ENCODE data around the gene LILRB2. TPM values are rescaled to one million over a fixed set of nuclear protein-coding genes. Genes with fewer than 3 reads are reported as not detected.
A peak's percentile ranks its signal among the peaks of the same experiment; 100 is the strongest.
"Not testable (repeated sequence)": the region's sequence is repeated elsewhere in the genome, so short reads cannot be mapped to it uniquely, and the experiment has no call there.

The LILRB2 gene
- total RNA-seq (2014; rRNA removed; shearing (Covaris generic); ENCODE audit: low replicate concordance): 0.22 and 0.61 TPM in 2 replicates

DNA sequence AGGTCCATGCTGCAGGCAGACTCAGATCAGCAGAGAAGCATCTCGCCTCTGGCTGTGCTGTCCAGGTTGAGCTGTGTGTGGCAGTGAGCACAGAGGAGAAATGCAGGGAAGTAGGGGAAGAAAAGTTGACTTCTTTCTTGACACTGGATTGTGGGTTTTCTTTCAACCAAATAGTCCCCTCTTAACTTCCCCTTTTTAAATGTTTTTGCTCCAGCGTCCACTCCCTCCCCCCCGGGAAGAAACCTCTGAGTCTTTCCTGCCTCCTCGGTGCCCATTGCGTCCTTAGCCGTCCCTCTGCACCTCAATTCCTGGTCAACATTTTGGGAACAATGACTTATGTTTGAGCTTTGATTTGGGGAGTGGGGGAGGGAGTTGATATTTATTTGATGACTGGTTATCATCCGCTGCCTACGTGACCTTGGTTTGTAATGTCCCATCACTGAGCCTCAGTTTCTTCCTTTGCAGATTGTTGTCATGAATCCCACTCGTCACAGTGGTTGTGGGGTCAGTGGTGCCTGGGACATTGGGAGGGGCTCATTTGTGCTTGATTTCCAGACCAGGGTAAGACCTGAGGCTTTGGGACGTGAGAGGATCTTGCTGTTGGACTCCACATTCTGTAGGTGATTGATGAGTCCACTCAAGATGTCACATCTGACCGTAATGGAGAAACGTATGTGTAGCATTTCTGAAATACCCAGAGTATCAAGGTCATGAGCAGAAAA is at the start of gene LILRB2:
LILRB2 (minus strand) TSS at position 104 of the 722 bp plus-strand sequence. CDS start 614 bp downstream, outside the sequence.
- no peak within 1 kb of the TSS for H3K4me3 ChIP-seq (ENCODE audit: low read length)

DNA sequence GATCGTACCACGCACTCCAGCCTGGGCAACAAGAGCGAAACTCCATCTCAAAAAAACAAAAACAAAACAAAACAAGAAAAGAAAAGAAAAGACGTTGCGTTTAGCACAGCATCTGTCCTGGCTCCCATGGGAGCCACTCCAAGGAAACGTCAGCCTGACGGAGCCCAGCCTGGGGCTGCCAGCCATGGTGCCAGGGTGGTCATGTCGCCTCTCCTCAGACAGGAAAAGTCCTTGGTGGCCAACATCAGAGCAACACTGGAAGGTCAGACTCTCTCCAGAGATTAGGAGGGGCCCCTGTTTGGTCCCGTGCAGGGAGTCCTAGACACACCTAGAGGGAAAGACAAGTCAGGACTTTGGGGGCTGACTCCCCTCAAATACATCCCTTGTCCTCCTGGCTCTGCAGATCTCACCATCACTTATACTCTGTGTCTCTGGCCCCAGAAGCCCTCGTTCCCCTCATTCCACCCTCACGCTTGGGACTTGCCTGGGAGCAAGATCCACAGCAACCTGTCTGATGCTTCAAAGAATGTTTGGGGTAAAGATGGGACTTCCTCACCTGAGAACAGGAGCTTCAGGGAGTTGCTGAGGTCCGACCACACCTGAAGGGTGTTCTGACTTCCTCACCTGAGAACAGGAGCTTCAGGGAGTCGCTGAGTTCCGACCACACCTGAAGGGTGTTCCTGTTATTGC is 48.7 kb upstream of the LILRB2 start:
- H3K4me1 ChIP-seq (ENCODE audit: low read length): no peaks in the 10 kb centered on the region
- no peaks in the 10 kb centered on the region for H3K79me2 ChIP-seq (ENCODE audit: low read length)
- 0 out of 2 replicates have a peak, but pooled peaks cover 2% of the 10 kb centered on the region for H3K27me3 ChIP-seq (ENCODE audit: low read length)
- no peak overlapping the region for H3K4me2 ChIP-seq (ENCODE audit: low read depth, low read length, poor library complexity, severe bottlenecking)
- no peaks in the 10 kb centered on the region for H3K9me3 ChIP-seq (ENCODE audit: low read length)
- no peaks in the 10 kb centered on the region for H4K20me1 ChIP-seq (ENCODE audit: insufficient read depth, low read depth, low read length)
- no peaks in the 10 kb centered on the region for H3K36me3 ChIP-seq (ENCODE audit: insufficient read depth, low read length)
- H2AFZ ChIP-seq (ENCODE audit: low read length): no peak overlapping the region
- H3K9me2 ChIP-seq (replicated peaks; ENCODE audit: insufficient read depth, low read length): no peaks in the 10 kb centered on the region
- H3K9ac ChIP-seq (ENCODE audit: low read length): no peak overlapping the region
- H3K27ac ChIP-seq (ENCODE audit: low read length): no peak overlapping the region
- no peak overlapping the region for H3K4me3 ChIP-seq (ENCODE audit: low read length)
- no peak for DNase-seq

More for the DNA sequence above, at the start of gene LILRB2:
- Histone ChIP-seq H3K4me1 (ENCODE audit: low read length) (peaks cover 7% of the 10 kb centered on the region; the same call in 1 of the 2 replicates), H2AFZ (ENCODE audit: low read length) (no peak within 1 kb of the TSS), H4K20me1 (ENCODE audit: insufficient read depth, low read depth, low read length) (no peaks in the 10 kb centered on the region), H3K9me3 (ENCODE audit: low read length) (no peaks in the 10 kb centered on the region), H3K4me2 (ENCODE audit: low read depth, low read length, poor library complexity, severe bottlenecking) (no peak within 1 kb of the TSS), H3K27me3 (ENCODE audit: low read length) (no peaks in the 10 kb centered on the region), H3K27ac (ENCODE audit: low read length) (no peak within 1 kb of the TSS), H3K79me2 (ENCODE audit: low read length) (no peaks in the 10 kb centered on the region), H3K9ac (ENCODE audit: low read length) (no peak within 1 kb of the TSS), H3K36me3 (ENCODE audit: insufficient read depth, low read length) (no peaks in the 10 kb centered on the region), H3K9me2 (replicated peaks; ENCODE audit: insufficient read depth, low read length) (no peaks in the 10 kb centered on the region)
- DNase-seq: no peak

DNA sequence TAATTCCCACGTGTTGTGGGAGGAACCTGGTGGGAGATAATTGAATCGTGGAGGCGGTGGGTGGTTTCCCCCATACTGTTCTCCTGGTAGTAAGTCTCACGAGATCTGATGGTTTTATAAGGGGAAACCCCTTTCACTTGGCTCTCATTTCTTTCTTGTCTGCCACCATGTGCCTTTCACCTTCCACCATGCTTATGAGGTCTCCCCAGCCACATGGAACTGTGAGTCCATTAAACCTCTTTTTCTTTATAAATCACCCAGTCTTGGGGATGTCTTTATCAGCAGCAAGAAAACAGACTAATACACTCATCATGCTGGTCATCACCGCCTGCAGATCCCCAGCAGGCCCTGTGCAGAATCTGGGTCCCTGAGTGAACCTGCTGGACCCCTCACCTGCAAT is 47.9 kb upstream of the LILRB2 start:
- H2AFZ ChIP-seq (ENCODE audit: low read length); H3K36me3 ChIP-seq (ENCODE audit: insufficient read depth, low read length); H4K20me1 ChIP-seq (ENCODE audit: insufficient read depth, low read depth, low read length); H3K4me2 ChIP-seq (ENCODE audit: low read depth, low read length, poor library complexity, severe bottlenecking); H3K4me1 ChIP-seq (ENCODE audit: low read length); H3K4me3 ChIP-seq (ENCODE audit: low read length); H3K9me2 ChIP-seq (replicated peaks; ENCODE audit: insufficient read depth, low read length); H3K9me3 ChIP-seq (ENCODE audit: low read length); H3K27ac ChIP-seq (ENCODE audit: low read length); H3K79me2 ChIP-seq (ENCODE audit: low read length); H3K9ac ChIP-seq (ENCODE audit: low read length); DNase-seq; H3K27me3 ChIP-seq (ENCODE audit: low read length): not testable (repeated sequence)

GRCh38 chr19:54325631-54326030 is 44.7 kb upstream of the LILRB2 start:
- Histone ChIP-seq H2AFZ (ENCODE audit: low read length) (no peak overlapping the region), H3K4me1 (ENCODE audit: low read length) (no peaks in the 10 kb centered on the region), H3K4me3 (ENCODE audit: low read length) (no peak overlapping the region), H3K4me2 (ENCODE audit: low read depth, low read length, poor library complexity, severe bottlenecking) (no peak overlapping the region), H3K9ac (ENCODE audit: low read length) (no peak overlapping the region), H3K9me3 (ENCODE audit: low read length) (no peaks in the 10 kb centered on the region), H3K36me3 (ENCODE audit: insufficient read depth, low read length) (no peaks in the 10 kb centered on the region), H3K9me2 (replicated peaks; ENCODE audit: insufficient read depth, low read length) (no peaks in the 10 kb centered on the region), H4K20me1 (ENCODE audit: insufficient read depth, low read depth, low read length) (no peaks in the 10 kb centered on the region), H3K27ac (ENCODE audit: low read length) (no peak overlapping the region), H3K27me3 (ENCODE audit: low read length) (no peaks in the 10 kb centered on the region), H3K79me2 (ENCODE audit: low read length) (no peaks in the 10 kb centered on the region)
- no peak for DNase-seq

DNA sequence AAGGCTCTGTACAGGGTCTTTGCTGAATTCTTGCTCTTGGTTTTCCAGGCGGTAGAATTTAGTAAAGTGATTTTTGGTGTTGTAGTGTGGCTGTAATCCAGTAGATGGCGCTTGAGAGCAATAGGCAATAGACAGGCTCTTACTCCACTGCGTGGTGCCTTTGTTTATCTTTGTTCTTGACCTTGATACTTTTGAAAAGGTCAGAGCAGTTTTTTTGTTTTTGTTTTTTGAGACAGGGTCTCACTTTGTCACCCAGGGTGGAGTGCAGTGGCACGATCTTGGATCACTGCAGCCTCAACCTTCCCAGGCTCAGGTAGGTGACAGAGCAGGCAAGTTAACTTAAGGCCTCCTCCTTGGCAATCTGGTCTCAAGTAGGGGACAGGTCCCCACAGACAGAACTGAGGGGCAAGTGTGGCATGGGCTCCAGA is 44.3 kb upstream of the LILRB2 start:
- H2AFZ ChIP-seq (ENCODE audit: low read length): no peak overlapping the region
- H3K9me3 ChIP-seq (ENCODE audit: low read length): no peaks in the 10 kb centered on the region
- no peaks in the 10 kb centered on the region for H3K27me3 ChIP-seq (ENCODE audit: low read length)
- no peaks in the 10 kb centered on the region for H3K9me2 ChIP-seq (replicated peaks; ENCODE audit: insufficient read depth, low read length)
- H3K36me3 ChIP-seq (ENCODE audit: insufficient read depth, low read length): no peaks in the 10 kb centered on the region
- no peak overlapping the region for H3K27ac ChIP-seq (ENCODE audit: low read length)
- H3K4me2 ChIP-seq (ENCODE audit: low read depth, low read length, poor library complexity, severe bottlenecking): no peak overlapping the region
- peak; percentile 88 for DNase-seq
- H3K9ac ChIP-seq (ENCODE audit: low read length): no peak overlapping the region
- H3K79me2 ChIP-seq (ENCODE audit: low read length): no peaks in the 10 kb centered on the region
- no peaks in the 10 kb centered on the region for H3K4me1 ChIP-seq (ENCODE audit: low read length)
- H3K4me3 ChIP-seq (ENCODE audit: low read length): no peak overlapping the region
- H4K20me1 ChIP-seq (ENCODE audit: insufficient read depth, low read depth, low read length): no peaks in the 10 kb centered on the region

DNA sequence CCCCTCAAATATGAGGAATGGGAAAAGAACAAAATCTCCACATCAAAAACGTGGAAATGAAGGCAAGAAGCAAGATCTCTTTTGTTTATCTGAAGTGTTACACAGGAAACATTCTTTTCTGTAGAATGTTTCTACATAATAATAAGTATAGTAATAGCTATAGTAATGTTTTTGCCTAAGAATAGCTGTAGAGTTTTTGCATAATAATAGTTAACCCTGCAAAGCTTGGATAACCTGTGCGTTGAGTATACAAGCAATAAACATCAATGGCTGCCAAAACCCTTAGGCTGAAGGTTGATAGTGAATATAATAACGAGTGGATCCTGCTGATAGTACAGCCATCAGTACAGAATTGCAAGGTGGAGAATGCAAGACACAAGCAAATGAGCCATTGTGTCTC is 43.2 kb upstream of the LILRB2 start:
- no peak overlapping the region for H3K4me2 ChIP-seq (ENCODE audit: low read depth, low read length, poor library complexity, severe bottlenecking)
- H3K36me3 ChIP-seq (ENCODE audit: insufficient read depth, low read length): no peaks in the 10 kb centered on the region

GRCh38 chr19:54322934-54323333 is 42.0 kb upstream of the LILRB2 start:
- not testable (repeated sequence) for DNase-seq; H4K20me1 ChIP-seq (ENCODE audit: insufficient read depth, low read depth, low read length); H3K79me2 ChIP-seq (ENCODE audit: low read length); H3K4me1 ChIP-seq (ENCODE audit: low read length); H3K9me3 ChIP-seq (ENCODE audit: low read length); H3K9me2 ChIP-seq (replicated peaks; ENCODE audit: insufficient read depth, low read length); H3K36me3 ChIP-seq (ENCODE audit: insufficient read depth, low read length); H3K27me3 ChIP-seq (ENCODE audit: low read length); H3K27ac ChIP-seq (ENCODE audit: low read length); H3K4me3 ChIP-seq (ENCODE audit: low read length); H3K4me2 ChIP-seq (ENCODE audit: low read depth, low read length, poor library complexity, severe bottlenecking); H2AFZ ChIP-seq (ENCODE audit: low read length); H3K9ac ChIP-seq (ENCODE audit: low read length)

More for the DNA sequence above, 43.2 kb upstream of the LILRB2 start:
- no peaks in the 10 kb centered on the region for H3K9me2 ChIP-seq (replicated peaks; ENCODE audit: insufficient read depth, low read length)
- peaks cover 1% of the 10 kb centered on the region for H3K4me1 ChIP-seq (ENCODE audit: low read length)
- no peak overlapping the region for H3K4me3 ChIP-seq (ENCODE audit: low read length)
- no peaks in the 10 kb centered on the region for H3K27me3 ChIP-seq (ENCODE audit: low read length)
- H3K27ac ChIP-seq (ENCODE audit: low read length): no peak overlapping the region
- H4K20me1 ChIP-seq (ENCODE audit: insufficient read depth, low read depth, low read length): no peaks in the 10 kb centered on the region
- H3K9ac ChIP-seq (ENCODE audit: low read length): no peak overlapping the region
- H3K79me2 ChIP-seq (ENCODE audit: low read length): no peaks in the 10 kb centered on the region
- no peaks in the 10 kb centered on the region for H3K9me3 ChIP-seq (ENCODE audit: low read length)
- H2AFZ ChIP-seq (ENCODE audit: low read length): no peak overlapping the region
- no peak for DNase-seq

DNA sequence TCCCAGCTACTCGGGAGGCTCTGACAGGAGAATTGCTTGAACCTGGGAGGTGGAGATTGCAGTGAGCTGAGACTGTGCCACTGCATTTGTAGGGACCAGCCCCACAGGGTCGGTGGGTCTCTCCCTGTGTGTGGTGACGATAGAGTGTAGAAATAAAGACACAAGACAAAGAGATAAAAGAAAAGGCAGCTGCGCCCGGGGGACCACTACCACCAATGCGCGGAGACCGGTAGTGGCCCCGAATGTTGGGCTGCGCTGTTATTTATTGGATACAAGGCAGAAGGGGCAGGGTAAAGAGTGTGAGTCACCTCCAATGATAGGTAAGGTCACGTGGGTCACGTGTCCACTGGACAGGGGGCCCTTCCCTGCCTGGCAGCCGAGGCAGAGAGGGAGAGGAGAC is 41.4 kb upstream of the LILRB2 start:
- H3K27me3 ChIP-seq (ENCODE audit: low read length); H3K9me2 ChIP-seq (replicated peaks; ENCODE audit: insufficient read depth, low read length); DNase-seq; H3K9me3 ChIP-seq (ENCODE audit: low read length); H3K4me2 ChIP-seq (ENCODE audit: low read depth, low read length, poor library complexity, severe bottlenecking); H3K27ac ChIP-seq (ENCODE audit: low read length); H2AFZ ChIP-seq (ENCODE audit: low read length); H3K4me3 ChIP-seq (ENCODE audit: low read length); H3K36me3 ChIP-seq (ENCODE audit: insufficient read depth, low read length); H3K9ac ChIP-seq (ENCODE audit: low read length); H4K20me1 ChIP-seq (ENCODE audit: insufficient read depth, low read depth, low read length); H3K4me1 ChIP-seq (ENCODE audit: low read length); H3K79me2 ChIP-seq (ENCODE audit: low read length): not testable (repeated sequence)

Measured in Karpas-422 (cell line).